GM12878 (cell line): ENCODE results near the gene DHRS7B. TPM values are rescaled to one million over a fixed set of nuclear protein-coding genes. Genes with fewer than 3 reads are reported as not detected.

Source experiments
- ATAC-seq: fragments of 200-7000 bp; cut with Tn5 transposase; 3 replicates; pipeline ENCODE4 v1.9.1; 2020; ENCODE audit warnings: mild to moderate bottlenecking, moderate library complexity
- BruUV-seq: library from RNA; stranded (reverse); fragments of 400-500 nt; replicated peaks from 2 replicates; lab custom pipeline; 2021; lab: Mats Ljungman, UMichigan
- CTCF ChIA-PET: fragments of 300-600 bp; sonication (Branson Sonifier 250); formaldehyde crosslinking; extraction: SDS; loops from one replicate; lab custom pipeline; 2021; ENCODE audit warnings: inconsistent platforms; lab: Yijun Ruan, JAX
- POLR2A ChIA-PET: fragments of 350-600 bp; formaldehyde crosslinking; extraction: SDS; loops from one replicate; lab custom pipeline; 2021; ENCODE audit warnings: inconsistent platforms; lab: Charles Lee
- RAD21 ChIA-PET: fragments of 300-600 bp; sonication (Branson Sonifier 250); formaldehyde crosslinking; loops from one replicate; lab custom pipeline; 2023; ENCODE audit warnings: antibody characterized with exemption; ENCODE audit not compliant: unreplicated experiment; lab: Charles Lee
- SMC1A ChIA-PET: fragments of 300-600 bp; sonication (Branson Sonifier 250); formaldehyde crosslinking; loops from one replicate; lab custom pipeline; 2023; ENCODE audit not compliant: unreplicated experiment, uncharacterized antibody; lab: Charles Lee
- DNase-seq: peaks from one replicate; pipeline ENCODE4 v3.0.0-alpha.2; 2011; ENCODE audit warnings: low read depth, low spot score
- FAIRE-seq: peaks from 3 replicates; lab custom pipeline; 2011; peaks lifted over from hg19 to GRCh38; lab: Jason Lieb, UNC
- H2AFZ ChIP-seq: 2 replicates; pipeline ENCODE4 v1.6.0; 2011; ENCODE audit warnings: low read depth, low read length, control low read depth; ENCODE audit not compliant: control insufficient read depth
- H3K27ac ChIP-seq: 2 replicates; pipeline ENCODE4 v1.5.1; 2011; ENCODE audit warnings: control low read depth; ENCODE audit not compliant: control insufficient read depth, insufficient read depth
- H3K27me3 ChIP-seq, 2 experiments: replicated peaks in 1 of 2; 2 replicates each; pipeline versions ENCODE4 v1.6.0 to v1.6.1; 2011; ENCODE audit warnings: low read length in 1 of 2; ENCODE audit not compliant: control insufficient read depth in 2 of 2, insufficient read depth in 2 of 2
- H3K36me3 ChIP-seq, 2 experiments: 2 replicates each; pipeline ENCODE4 v1.5.1; 2011; ENCODE audit warnings: low read length in 1 of 2; ENCODE audit not compliant: control insufficient read depth in 2 of 2, insufficient read depth in 2 of 2
- H3K4me1 ChIP-seq: 2 replicates; pipeline ENCODE4 v1.6.1; 2011; ENCODE audit warnings: mild to moderate bottlenecking, low read length, moderate library complexity, mixed read lengths; ENCODE audit not compliant: control insufficient read depth, insufficient read depth
- H3K4me2 ChIP-seq: 2 replicates; pipeline ENCODE4 v1.6.0; 2011; ENCODE audit warnings: control low read depth; ENCODE audit not compliant: control insufficient read depth, insufficient read depth
- H3K4me3 ChIP-seq: fragments of 200-600 bp; sonication (generic); 2 replicates; pipeline ENCODE4 v1.5.1; 2016
- H3K79me2 ChIP-seq: 2 replicates; pipeline ENCODE4 v1.6.0; 2011; ENCODE audit warnings: low read length; ENCODE audit not compliant: control insufficient read depth, insufficient read depth
- H3K9ac ChIP-seq: 2 replicates; pipeline ENCODE4 v1.8.0; 2011; ENCODE audit warnings: low read length, control low read depth, mixed read lengths; ENCODE audit not compliant: control insufficient read depth, insufficient read depth
- H3K9me3 ChIP-seq: replicated peaks from 3 replicates; pipeline ENCODE4 v1.5.1; 2011; ENCODE audit warnings: mild to moderate bottlenecking, low read length; ENCODE audit not compliant: control insufficient read depth, insufficient read depth
- H4K20me1 ChIP-seq: 2 replicates; pipeline ENCODE4 v1.6.0; 2011; ENCODE audit not compliant: control insufficient read depth, insufficient read depth
- CHD4 ChIP-seq: fragments of 200-600 bp; sonication (generic); IDR thresholded peaks from 2 replicates; pipeline ENCODE4 v1.6.1; 2016; ENCODE audit warnings: mild to moderate bottlenecking
- IRF3 ChIP-seq: fragments of 450-650 bp; IDR thresholded peaks from 2 replicates; pipeline ENCODE4 v1.6.1; 2014; ENCODE audit warnings: mild to moderate bottlenecking
- IRF5 ChIP-seq: fragments of 450-650 bp; IDR thresholded peaks from 2 replicates; pipeline ENCODE4 v1.6.1; 2017; ENCODE audit warnings: borderline replicate concordance
- PAX5 ChIP-seq: IDR thresholded peaks from 2 replicates; pipeline ENCODE4 v1.6.1; 2011; ENCODE audit warnings: low read depth, low read length, borderline replicate concordance
- SUPT20H ChIP-seq: IDR thresholded peaks from 2 replicates; pipeline ENCODE4 v1.6.1; 2011; ENCODE audit warnings: low read depth, mild to moderate bottlenecking, low read length, moderate library complexity, borderline replicate concordance; ENCODE audit not compliant: control insufficient read depth
- ZNF592 ChIP-seq: fragments of 450-650 bp; IDR thresholded peaks from 2 replicates; pipeline ENCODE4 v1.6.1; 2017; ENCODE audit warnings: mild to moderate bottlenecking, moderate library complexity
- WGBS: methylation state at CpG from one replicate; pipeline ENCODE4 v1.1.6; 2016; ENCODE audit warnings: low lambda C conversion rate; ENCODE audit not compliant: insufficient replicate concordance, insufficient coverage; ENCODE audit errors: missing lambda C conversion rate; 5-methylcytosine and 5-hydroxymethylcytosine counted together
- in situ Hi-C: fragments of 300-500 bp; cut with MboI; formaldehyde crosslinking; loops from 9 replicates; pipeline ENCODE4 v1.14.3; 2018; ENCODE audit warnings: mixed read lengths
- intact Hi-C: fragments of 100-400 bp; cut with micrococcal nuclease; formaldehyde crosslinking; loops from one replicate; pipeline ENCODE4 v1.14.2; 2022; ENCODE audit not compliant: unreplicated experiment
- polyA plus RNA-seq, 11 experiments: library from polyadenylated mRNA; depleted of rRNA in 4 of 11; unstranded in 6 of 11; stranded (reverse) in 5 of 11; fragments of >200 nt; fragmentation: Nextera tagmentation in 4 of 11; fragmentation: Illumina TruSeq in 1 of 11; extraction: Ambion mirVana in 4 of 11; extraction: Trizol in 1 of 11; gene quantifications; 1 replicate in 1 of 11; 2 replicates in 10 of 11; pipeline versions ENCODE4 v1.2.1 to v1.2.3, GENCODE V29; 2011 to 2016; ENCODE audit warnings: inconsistent platforms in 2 of 11, missing spikeins in 2 of 11, low read depth in 1 of 11
- total RNA-seq, 4 experiments: library from RNA; depleted of rRNA in 3 of 4; stranded (reverse); fragments of >200 nt in 3 of 4; fragmentation: Illumina TruSeq in 1 of 4; extraction: Trizol in 1 of 4; gene quantifications; 2 replicates each; pipeline versions ENCODE4 v1.2.1 to v1.2.3, GENCODE V29; 2013 to 2021
- TF ChIP-seq, protein P1 (sequence below): fragments of 450-650 bp; conservative IDR thresholded peaks from 2 replicates; pipeline ENCODE4 v1.6.1; 2017; ENCODE audit warnings: mild to moderate bottlenecking, moderate library complexity

The DHRS7B gene
- total and polyA plus RNA-seq, 10 of the 15 experiments (the other 5 are each of a cell fraction or from before 2014, with no cell fraction given), result 11.1 to 35.6 (median 23.0) TPM

- no peak for TF ChIP-seq IRF5
These were observed 58.3 kb downstream of the DHRS7B start (continued) for GRCh38 chr17:21185061-21185460.

- in situ Hi-C loops, result no loop called here
- RAD21 ChIA-PET, result no interaction called here
- TF ChIP-seq CHD4 (no peak), IRF3 (no peak), SUPT20H (no peak), PAX5 (no peak), ZNF592 (no peak)
- TF ChIP-seq, protein P1, sequence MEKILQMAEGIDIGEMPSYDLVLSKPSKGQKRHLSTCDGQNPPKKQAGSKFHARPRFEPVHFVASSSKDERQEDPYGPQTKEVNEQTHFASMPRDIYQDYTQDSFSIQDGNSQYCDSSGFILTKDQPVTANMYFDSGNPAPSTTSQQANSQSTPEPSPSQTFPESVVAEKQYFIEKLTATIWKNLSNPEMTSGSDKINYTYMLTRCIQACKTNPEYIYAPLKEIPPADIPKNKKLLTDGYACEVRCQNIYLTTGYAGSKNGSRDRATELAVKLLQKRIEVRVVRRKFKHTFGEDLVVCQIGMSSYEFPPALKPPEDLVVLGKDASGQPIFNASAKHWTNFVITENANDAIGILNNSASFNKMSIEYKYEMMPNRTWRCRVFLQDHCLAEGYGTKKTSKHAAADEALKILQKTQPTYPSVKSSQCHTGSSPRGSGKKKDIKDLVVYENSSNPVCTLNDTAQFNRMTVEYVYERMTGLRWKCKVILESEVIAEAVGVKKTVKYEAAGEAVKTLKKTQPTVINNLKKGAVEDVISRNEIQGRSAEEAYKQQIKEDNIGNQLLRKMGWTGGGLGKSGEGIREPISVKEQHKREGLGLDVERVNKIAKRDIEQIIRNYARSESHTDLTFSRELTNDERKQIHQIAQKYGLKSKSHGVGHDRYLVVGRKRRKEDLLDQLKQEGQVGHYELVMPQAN, result no peak
These were observed 59.8 kb downstream of the DHRS7B start for GRCh38 chr17:21186399-21187187.

More at GRCh38 chr17:21186399-21187187, 59.8 kb downstream of the DHRS7B start:
- FAIRE-seq (no peak), ATAC-seq (no peak), DNase-seq (no peak)
- ChIA-PET POLR2A (no interaction called here), SMC1A (no interaction called here), CTCF (interaction anchor here (0.7 kb wide), 1 partner anchor 23 kb away, joined by 3 read pairs; no protein-coding TSS in a partner anchor)
- H3K79me2 ChIP-seq, result no peaks in the 10 kb centered on the region
- no peaks in the 10 kb centered on the region for H3K27me3 ChIP-seq
- 98% methylated on average over 6 of the region's 6 CpGs for WGBS
- peaks cover 12 to 14% of the 10 kb centered on the region in 2 experiments; a peak in 3 of 4 replicates for H3K36me3 ChIP-seq
- H3K4me2 ChIP-seq, result no peak overlapping the region
- H4K20me1 ChIP-seq, result no peaks in the 10 kb centered on the region
- no peaks in the 10 kb centered on the region for H3K4me1 ChIP-seq
- no peak overlapping the region for H2AFZ ChIP-seq
- no peak overlapping the region for H3K4me3 ChIP-seq
- H3K27ac ChIP-seq, result no peak overlapping the region
- H3K9me3 ChIP-seq, result no peaks in the 10 kb centered on the region
- BruUV-seq, result no TSS peak
- no peak overlapping the region for H3K9ac ChIP-seq
- intact Hi-C loops, result no loop called here
